Ecto neural progenitor cell (in vitro differentiated cells): ENCODE data around the gene C20orf204.
A peak's percentile ranks its signal among the peaks of the same experiment; 100 is the strongest.

Experiments
- DNase-seq: peaks from one replicate; pipeline ENCODE4 v3.0.0-alpha.2; 2018; ENCODE audit warnings: low spot score

The C20orf204 gene

DNA sequence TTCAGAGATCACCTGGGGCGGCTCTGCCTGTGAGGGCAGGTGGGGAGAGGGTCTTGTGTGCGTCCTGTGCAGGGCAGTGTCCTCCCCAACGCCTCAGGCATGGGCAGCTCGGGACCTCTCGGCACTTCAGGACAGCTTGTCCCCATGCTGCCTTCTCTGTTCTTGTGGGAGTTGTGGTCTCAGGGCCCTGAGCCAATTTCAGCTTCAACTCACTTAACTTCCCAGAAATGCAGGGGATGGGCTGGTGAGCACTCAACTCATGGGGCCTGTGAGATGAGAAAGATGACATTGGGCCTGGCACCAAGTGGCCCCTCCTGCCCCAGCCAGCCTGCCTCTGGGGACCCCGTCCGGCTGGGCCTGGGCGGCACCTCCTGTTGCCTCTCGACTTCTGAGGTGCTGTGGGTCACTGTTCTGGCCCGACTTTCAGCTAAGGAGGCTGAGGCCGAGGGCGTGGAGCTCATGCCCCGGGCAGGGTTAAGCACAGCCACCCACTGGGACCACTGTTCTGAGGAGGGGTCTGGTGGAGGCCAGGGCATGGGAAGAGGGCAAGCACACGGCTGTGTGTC, 36.6 kb downstream of the C20orf204 start:
- no peak for DNase-seq

DNA sequence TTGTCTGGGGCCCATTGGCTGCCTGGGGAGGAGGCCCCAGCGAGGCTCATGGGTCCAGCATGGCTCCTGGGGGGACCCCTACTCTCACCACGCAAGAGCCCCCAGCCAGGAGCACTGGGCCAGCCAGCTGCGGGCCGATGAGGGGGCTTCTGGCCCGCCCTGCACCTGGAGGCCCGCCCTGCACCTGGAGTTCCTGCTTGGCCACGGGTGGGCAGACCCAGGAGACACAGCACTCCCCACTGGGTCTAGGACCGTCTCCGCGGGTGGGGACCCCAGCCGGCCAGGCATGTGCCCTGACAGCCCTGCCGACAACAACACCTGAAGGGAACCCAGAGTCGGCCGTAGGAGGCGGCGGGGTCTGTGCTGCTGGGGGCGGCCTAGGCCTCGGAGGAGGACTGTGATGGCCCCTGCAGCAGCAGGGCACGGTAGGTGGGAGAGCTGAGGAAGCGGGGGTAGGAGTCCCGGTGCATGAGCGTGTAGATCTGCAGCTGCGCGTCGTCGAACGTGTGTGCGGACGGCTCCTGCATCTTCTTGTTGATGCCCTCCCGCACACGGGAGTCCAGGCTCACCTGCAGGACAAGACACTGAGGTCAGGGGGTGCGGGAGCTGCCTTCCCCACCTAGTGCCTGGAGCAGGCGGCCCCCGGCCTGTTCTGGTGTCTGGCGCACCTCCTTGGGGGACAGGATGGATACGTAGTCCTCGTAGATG, 37.6 kb downstream of the C20orf204 start:
- no peak for DNase-seq

DNA sequence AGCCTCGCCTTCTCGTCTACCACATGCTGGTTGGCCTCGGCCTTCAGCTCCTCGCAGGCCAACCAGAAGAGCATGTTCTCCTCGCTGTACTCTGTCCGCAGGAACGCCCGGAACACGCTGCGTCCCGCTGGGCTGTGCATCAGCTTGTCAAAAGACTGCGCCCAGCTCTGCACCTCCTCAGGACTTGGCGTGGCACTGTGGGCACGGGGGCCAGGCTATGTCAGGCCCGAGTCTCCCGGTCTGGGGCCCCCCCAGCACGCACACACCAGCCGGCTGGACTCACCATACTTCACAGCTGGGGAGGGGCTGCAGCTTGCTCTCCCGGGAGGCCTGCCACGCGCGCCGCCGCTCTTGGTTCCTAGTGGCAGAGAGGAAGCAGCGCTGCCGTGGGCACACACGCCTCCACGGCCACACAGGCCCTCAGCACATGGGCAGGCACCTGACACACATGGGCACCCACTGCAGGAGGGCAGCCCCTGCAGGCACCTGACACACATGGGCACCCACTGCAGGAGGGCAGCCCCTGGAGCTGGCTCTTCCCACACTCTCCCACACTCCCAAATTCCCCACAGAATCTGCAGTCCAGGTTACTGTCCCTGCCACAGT, 38.3 kb downstream of the C20orf204 start:
- DNase-seq = no peak

DNA sequence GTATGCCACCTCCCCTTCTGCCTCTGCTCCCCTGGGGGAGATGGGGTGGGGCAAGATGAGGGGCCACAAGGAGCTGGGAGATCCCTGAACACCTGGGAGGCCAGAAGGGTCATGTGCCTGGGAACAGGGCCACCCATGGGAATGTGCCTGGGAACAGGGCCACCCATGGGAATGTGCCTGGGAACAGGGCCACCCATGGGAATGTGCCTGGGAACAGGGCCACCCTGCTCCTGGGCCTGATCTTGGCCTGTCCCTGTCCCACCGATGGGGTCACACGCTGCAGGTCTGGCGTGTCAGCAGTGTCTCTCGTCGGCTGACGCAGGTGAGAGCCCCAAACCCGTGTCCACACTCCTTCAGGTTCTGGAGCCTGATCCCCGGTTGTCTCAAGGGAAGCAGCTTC, 39.0 kb downstream of the C20orf204 start:
- no peak for DNase-seq

DNA sequence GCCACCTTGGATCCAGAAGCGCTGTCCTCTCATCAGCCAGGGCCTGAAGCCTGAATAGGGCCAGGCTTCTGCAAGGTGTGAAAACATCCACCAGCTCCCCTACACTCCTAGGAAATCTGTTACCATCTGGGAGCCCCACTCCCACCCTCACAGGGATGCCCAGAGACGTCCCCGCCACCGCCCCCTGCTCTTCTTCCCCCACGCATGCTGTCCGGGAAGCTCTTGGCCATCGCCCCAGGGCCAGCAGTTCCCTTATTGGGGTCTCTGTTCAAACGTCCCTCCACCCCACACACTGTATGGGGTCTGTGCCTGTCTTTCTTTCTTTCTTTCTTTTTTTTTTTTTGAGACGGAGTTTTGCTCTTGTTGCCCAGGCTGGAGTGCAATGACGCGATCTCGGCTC, 39.6 kb downstream of the C20orf204 start:
- no peak for DNase-seq

DNA sequence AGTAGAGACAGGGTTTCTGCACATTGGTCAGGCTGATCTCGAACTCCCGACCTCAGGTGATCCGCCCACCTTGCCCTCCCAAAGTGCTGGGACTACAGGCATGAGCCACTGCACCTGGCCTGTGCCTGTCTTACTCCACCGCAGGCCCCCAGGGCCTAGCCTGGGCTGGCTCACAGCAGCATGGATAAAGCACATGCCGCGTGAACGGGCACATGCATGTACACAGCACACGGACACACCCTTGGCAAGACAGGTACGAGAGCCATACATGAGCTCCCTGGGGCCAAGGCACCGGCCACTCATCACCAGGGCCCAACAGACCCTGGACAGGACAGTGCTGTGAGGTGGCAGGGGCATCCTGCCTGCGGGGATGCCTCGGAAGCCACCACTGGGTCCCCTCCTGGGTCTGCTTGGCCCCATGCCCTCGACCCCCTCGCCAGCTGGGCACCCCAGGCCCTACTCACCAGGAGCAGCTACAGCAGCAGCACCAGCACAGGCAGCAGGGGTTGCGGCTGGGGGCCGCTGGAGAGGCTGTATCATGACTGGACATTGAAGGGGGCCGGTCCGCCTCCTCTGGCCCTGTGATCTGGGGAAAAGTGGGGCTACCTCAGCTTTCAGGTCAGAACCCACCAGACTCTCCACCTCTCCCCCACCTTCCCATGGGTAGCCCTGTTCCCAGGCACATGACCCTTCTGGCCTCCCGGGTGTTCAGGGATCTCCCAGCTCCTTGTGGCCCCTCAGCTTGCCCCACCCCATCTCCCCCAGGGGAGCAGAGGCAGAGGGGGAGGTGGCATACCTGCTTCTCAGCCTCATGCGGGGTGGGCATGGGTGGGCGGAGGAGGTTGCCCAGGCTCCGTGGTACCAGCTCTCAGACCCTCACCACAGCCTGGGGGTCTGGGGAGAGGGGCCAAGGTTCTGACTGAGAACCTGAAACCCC, 40.3 kb downstream of the C20orf204 start:
- DNase-seq = no peak

DNA sequence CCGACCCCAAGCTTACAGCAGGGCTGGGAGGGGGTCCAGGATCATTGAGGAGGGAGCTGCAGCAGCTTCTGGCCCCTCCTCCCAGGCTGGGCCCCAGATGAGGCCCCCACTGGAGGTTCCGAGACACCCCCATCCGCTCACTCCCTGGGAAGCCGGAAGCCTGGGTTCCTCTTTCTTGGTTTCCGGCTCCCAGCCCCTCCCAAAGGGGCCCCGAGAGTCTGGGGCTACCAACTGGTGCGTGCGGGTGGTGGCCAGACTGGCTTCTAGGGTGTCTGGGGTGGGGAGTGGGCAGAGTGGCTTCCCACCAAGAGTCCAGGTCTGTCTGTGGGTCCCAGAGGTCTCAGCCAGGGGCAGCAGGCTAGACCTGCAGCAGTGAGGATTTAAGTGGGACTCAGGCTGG, 41.1 kb downstream of the C20orf204 start:
- no peak for DNase-seq

DNA sequence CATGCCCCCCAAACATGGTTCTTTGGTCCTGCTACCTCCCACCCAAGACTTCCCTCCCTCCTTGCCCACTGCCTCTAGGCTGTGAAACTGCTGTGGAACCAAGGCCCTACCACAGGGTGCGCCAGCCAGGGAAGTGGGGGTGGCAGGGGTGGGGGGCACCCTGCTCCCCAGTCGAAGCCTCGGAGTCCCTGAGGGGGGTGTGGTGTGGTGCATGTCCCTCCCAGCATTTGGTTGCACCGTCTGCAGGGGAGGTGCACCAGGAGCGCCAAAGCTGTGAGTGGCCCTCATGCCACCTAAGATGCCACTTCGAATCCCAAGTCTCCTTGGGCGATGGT, 41.5 kb downstream of the C20orf204 start:
- DNase-seq = no peak

DNA sequence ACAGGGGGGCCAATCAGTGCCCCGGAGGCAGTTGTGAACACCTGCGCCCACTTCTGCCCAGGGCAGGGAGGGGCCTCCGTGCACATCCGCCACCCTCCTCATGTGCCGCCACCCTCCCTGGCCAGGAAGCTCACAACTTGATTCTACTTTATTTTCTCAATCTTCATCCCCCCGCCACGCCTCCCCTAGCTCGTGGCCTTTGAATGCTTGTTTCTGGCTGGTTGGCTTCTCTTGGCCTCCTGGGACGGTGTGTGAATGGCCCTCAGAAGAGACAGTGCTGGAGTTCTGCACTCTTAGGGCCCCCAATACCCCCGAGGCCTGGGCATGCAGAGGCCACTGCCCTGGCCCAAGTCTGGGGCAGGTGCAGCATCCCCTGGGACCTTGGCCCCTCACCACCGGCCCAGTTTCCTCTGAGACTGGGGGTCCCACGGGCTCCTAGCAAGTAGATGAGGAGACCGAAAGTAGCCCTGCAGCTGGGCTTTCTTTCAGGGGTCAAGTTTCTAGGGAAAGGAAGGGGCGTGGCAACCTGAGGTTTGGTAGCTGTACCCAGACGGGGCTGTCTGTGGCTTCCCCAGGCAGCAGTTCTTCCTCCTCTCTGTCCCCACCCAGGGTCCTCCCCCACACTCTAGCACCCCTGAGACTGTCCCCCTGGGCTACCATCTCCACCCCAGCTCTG, 42.0 kb downstream of the C20orf204 start:
- no peak for DNase-seq

DNA sequence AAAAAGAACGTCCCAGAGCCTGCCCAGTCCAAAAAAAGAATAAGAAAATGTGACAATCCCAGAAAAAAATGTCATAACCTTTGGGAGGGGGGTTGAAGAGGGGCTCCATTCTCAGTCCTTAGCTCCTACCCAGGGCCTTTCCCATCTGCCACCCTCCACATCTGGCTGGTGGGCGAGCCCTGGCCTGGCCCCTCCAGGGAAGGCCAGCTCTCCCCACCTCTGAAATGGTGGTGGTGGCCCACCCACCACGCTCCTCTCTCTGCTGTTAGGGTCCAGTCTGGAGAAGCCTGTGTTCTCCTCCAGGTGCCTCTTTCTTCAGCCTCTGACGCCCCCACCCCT, 42.9 kb downstream of the C20orf204 start:
- DNase-seq = no peak

DNA sequence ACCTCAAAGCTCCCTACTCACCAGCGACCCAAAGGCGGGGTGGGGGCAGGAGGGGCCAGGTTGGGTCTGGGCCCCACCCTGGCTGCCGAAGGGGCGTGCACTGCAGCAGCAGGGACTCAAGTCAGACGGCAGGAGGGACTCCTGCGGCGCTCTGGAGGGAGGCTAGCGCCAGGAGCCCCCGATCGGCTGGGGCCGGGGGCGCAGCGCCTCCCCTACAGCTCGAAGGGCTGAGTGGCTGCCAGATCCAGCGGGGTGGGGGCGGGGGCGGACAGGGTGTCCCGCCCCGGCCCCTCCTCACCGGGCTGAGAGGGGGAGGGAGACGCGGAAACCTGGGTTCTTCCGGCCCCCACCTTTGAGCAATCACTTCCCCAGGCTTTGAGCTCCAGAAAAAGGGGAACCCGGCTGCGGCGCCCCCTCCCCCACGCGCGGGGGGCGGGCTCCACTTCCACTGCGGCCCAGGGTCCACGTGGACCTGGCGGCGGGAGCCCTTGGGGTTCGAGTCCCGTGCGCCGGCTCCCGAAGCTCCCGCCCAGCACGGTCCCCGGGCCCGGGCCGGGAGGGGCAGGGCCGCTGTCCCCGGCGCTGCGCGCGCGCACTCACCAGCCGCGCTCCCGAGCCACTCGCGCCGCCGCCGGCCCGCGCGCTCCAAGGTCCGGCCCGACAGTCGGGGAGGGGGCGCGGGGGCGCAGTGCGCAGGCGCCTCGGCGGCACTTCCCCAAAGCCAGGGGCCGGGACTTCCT, 43.5 kb downstream of the C20orf204 start, which contains the start of gene RGS19:
Gene RGS19, minus strand, starts transcription at position 246 of the 740 bp plus-strand sequence. CDS start 2,632 bp downstream, outside the sequence.
- peak; percentile 86 for DNase-seq

DNA sequence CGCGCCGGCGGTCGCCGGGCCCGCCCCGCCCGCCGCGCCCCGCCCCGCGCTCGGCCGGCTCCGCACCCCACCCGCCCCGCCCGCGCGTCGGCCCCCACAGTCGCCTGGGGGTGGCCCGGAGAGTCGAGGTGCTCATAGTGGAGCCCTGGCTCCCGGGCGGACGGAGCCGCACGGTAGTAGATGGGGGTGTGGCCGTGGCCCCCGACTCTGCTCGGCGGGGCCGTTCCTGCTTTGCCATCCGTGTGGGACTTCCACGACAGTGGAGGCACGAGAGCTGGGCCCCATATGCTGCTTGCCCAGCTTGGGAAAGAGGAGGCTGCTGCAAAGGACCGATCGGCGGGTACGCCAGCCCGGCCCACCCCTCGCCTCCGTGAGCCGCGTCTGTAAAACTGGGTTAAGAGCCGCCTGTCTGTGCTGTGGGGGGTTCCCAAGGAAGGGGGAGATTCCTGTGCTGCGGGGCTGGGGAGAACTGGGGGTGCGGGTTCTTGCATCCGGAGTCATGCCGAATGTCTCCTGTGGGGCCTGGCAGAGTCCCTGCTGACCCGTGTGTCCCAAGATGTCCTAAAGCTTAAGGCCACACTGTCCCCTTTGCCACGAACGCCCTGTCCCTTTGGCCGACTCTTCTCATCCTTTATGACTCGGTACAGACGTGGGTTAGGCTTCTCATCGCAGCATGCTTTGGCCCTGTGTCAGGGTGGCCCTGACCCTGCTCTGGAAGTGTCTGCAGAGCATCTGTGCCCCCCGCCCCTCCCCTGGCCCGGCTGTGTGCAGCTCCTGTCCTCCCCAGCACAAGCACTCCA, 44.2 kb downstream of the C20orf204 start, which contains the start of gene OPRL1:
Gene OPRL1, plus strand, starts transcription at position 70 of the 800 bp plus-strand sequence. CDS start 12,639 bp downstream, outside the sequence.
- DNase-seq = no peak

DNA sequence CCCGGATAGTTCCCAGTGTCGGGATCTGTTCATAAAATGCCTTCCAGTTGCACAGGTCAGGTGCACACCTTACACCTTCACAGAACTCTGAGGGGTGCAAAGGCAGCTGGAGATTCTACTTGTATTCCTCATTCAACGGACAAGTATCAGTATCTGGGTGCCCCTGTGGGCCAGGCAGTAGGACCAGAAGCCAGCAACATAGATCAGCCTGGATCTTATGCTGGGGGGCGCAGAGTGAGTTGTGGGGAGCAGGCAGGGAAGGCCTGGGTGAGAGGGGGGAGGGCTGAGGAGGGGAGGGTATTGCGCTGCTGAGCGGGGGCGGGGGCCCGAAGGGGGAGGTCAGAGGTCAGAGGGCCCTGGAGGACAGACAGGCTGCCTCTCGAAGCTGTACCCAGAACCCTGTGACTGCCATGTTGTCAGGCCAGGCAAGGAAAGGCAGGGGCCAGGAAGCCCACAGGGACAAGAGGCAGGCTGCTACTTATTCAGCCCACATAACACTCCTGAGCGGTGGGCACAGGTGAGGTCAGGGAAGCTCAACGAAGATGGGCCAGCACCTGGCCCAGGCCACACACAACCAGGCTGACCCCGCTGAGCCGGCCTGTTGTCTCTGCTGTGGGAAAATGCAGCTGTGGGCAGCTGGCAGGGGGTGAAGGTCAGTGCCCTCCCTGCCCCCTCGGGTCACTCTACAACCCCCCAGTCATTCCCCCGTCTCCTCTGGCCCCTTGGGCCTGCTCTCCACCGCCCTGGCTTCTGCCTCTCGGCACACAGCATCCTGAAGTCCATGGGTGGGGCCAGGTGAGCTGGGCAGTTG, 45.0 kb downstream of the C20orf204 start:
- DNase-seq = no peak

DNA sequence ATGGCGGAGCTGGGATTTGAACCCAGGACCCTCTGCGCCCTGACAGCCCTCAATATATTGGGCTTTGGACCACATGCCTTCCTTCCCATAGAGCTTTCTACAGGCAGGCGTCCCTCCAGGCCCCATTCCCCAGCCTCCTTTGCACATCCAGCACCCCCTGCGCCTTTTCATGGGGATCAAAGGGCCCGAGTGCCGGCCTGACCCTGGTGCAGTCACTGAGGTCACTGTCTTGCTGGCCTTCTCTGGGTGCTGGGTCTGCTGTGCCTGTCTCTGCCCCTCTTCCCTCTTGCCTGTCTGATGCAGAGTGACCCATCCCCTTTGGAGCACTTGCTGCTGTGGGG, 45.6 kb downstream of the C20orf204 start:
- DNase-seq = no peak

DNA sequence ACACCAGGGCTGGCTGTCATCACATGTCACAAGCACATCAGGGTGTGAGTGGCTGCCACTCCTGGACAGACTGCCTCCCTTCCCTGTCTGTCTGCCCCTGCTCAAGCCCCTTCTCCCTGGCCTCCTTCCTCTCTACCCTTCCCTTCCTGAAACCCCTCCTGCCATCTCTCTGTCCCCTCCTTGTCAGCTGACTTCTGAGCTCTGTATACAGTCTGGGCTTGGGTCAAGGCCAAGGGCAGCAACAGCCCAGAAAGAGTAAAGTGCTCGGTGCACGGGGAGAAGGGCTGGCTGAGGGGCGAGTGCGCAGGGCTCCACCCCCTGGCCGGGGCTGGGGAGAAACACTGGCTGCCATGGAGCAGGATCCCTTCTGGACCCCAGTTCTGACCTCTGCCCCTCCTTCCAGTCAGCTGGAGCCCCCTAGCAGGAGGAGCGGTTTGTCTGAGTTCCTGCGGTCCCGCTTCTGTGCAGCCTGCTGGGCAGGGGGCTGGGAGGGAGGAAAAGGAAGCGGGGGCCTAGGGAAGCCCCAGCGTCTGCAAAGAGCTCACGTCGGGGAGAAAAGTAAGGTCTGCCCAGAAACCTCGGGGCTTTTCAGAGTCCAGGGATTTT, 46.2 kb downstream of the C20orf204 start:
- DNase-seq = no peak

DNA sequence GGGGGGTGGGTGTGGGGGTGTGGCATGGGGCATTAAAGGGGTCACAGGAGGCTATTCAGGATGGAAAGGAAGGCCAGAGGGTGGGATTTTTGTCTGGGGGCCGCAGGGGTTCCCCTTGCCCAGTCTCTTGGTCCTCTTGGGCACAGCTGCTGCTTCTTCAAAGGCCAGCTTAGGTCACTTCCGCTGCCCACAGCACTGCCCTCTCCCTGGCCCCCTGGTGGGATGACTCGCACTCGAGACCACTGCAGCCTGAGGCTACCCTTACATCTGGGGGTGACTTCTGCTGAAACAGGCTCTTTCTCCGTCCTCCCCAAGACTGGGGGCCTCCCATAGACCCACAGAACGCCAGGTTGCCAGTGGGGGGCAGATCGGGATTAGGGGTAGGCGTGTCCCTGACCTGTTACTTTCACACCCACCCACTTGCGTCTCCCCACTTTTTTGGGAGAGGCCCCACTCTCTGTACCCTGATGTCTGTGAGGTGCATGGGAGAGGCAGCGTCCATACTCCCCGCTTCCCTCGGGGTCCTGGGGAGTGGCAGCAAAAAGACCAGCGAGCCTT, 46.9 kb downstream of the C20orf204 start:
- no peak for DNase-seq

DNA sequence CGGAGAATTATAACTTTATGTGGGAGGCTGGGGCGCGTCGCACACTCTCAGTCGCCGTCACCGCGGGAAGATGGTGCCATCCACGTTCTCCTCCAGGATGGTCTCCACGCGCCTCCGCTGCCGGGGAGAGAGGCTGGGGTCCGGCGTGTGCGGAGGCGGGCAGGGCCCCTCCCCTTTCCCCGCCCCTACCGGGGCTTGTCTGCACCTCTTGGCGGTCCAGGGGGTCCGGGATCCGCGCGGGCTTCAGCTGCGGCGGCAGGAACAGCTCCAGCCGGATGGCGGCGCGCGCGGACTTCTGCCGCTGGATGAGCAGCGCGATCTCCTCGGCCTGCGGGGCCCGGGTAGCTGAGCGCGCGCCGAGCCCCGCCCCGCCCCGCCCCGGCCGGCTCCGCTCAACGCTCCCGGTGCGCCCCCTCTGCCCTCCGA, 47.4 kb downstream of the C20orf204 start:
- DNase-seq = peak; percentile 89

DNA sequence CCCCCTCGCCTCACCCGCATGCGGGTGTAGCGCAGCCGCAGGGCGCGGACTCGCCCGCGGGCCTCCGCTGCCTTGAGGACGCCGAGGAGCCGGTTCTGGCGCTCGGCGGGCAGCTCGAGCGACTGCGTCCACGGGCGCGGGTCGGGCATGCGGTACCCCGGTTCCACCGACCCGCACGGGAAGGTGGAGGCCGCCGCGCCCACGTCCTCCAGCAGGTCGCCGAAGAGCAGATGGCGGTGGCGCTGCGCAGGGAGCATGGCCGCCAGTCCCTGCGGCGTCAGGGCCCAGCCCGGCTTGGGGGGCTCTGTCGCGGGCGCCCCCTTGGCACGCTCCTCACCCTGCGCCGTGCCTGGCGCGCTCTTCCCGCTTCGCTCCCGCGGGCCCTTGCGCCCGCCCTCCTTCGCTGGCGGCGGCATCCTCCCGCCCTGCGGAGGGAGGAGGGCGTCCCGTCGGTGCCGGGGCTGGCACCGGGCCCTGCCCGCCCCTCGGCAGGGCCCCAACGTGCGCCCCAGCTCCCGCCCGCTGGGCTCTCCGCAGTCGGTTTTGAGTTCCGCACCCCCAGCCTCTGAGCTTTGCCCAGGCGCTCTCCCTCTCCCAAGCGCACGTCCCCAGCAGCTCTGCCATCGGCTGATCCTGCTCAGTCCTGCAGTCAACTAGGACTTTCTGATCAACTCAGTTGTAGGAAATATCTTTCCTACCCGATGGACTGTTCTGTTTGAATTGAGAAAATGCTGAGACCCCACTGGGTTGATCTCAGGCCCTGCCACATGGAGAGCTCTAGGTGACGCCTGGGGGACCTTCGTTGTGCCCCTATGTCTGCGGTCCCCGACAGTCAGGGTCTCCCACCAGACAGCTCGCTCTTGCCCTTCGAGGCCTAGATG, 48.1 kb downstream of the C20orf204 start, which contains the start of gene LKAAEAR1:
Gene LKAAEAR1, minus strand, starts transcription at position 595 of the 881 bp plus-strand sequence. Its CDS starts 179 bp downstream, at position 416.
- DNase-seq = no peak
